Measurements from ENCODE around the gene PREB.
A peak's percentile ranks its signal among the peaks of the same experiment; 100 is the strongest.
"Not testable (repeated sequence)": the region's sequence is repeated elsewhere in the genome, so short reads cannot be mapped to it uniquely, and the experiment has no call there.

The PREB gene, protein sequence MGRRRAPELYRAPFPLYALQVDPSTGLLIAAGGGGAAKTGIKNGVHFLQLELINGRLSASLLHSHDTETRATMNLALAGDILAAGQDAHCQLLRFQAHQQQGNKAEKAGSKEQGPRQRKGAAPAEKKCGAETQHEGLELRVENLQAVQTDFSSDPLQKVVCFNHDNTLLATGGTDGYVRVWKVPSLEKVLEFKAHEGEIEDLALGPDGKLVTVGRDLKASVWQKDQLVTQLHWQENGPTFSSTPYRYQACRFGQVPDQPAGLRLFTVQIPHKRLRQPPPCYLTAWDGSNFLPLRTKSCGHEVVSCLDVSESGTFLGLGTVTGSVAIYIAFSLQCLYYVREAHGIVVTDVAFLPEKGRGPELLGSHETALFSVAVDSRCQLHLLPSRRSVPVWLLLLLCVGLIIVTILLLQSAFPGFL

DNA sequence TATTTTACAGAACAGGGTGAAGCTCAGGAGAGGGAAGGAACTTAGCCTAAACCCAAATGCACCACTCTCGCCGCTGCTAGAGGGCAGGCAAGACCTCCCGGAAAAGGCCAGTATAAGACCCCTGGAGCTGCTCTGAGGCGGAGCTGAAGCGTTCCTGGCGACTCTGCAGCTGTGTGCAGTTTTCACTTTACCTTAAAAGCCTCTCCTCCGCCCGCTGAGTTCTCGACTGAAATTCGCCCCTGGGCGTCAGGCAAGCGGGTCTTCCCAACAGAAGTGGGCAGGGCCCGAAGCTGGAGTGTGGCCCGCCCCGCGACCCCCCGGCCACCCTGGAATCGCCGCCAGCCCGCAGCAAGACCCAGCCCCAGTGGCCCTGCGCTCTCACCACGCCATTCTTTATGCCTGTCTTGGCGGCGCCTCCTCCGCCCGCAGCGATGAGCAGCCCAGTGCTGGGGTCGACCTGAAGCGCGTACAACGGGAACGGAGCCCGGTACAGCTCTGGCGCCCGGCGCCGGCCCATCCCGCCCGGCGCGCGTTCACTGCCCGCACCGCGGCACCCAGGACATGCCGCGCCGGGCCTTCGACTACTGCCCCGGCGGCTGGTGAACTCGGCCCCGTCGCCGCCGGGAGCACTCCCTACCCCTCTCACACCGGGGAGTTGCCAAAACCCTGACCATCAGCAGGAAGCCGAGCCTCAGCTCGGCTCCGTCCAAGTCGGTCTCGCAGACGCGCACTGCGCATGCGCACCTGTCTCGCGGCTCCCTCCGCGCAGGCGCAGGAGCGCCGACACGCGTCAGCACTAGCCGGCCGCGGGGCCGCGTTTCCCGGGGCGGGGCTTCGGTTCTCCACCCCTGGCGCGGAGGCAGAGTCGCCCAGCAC, at the start of gene PREB:
PREB (minus strand) TSS at position 732 of the 876 bp plus-strand sequence; CDS start at position 517, 215 bp downstream.
- peak; percentile 99 for DNase-seq

DNA sequence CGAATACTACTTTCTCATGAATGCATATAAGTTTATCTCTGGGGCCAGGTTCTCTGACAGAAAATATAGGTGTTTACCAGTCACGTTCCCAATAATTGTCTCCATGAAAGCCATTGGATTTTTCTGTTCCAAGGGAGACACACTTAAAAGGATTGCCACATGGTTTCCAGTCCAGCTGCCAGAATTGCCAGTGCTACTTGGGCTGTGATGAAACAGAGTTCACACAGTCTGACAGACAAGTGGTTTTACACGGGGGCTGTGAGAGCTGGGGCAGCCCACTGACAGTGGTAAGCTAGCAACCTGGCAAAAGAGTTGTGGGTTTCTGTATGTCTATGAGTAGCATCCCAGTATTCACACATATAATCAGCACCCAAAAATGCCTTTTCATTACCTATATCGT, 49.7 kb upstream of the PREB start:
- no peak for DNase-seq

GRCh38 chr2:27182346-27182745, 47.9 kb upstream of the PREB start:
- DNase-seq, result no peak

- DNase-seq, result no peak
Observed at GRCh38 chr2:27179344-27180000, 45.0 kb upstream of the PREB start.

DNA sequence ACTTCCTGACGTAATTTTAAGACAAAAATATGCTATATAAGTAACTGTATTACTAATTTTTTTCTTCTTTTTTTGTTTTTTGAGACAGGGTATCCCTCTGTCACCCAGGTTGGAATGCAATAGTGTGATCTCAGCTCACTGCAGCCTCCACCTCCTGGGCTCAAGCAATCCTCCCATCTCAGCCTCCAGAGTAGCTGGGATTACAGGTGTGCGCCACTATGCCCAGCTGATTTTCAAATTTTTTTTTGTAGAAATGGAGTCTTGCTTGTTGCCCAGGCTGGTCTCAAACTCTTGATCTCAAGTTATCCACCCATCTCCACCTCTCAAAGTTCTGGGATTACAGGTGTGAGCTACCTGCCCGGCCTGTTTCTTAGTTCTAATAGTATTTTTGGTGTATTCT, 44.0 kb upstream of the PREB start:
- DNase-seq, result no peak

DNA sequence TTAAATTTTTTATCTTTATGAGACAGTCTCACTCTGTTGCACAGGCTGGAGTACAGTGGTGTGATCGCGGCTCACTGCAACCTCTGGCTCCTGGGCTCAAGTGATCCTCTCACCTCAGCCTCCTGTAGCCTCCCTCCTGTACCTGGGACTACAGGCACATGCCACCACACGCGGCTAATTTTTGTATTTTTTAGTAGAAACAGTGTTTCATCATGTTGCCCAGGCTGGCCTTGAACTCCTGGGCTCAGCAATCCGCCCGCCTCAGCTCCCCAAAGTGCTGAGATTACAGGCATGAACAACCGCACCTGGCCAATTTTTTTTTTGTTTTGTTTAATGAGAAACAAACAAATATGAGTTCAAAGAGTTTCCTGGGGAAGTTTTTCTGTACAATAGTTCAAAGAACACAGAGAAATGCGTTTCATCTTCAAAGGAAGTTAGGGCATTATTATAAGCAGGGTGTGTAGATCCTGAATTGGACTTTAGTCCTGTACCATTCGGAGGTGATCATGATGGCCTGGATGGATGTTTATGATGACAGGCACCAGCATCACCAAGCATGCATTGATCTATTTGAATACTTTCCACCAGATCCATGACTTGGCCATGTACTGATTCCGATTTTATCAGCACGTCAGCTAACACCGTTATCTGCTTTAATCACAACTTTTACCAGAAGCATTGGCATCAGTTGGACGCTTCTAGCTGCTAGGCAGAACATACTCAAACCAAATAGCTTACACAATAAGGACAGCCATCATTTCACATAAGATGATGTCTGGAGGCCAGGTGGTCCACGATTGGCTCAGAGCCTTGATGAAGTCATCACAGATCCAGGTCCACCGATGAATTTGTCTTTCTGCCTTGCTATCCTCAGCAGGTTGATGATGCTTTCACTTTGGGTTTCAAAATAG, 43.3 kb upstream of the PREB start:
- DNase-seq, result no peak

GRCh38 chr2:27175781-27176180, 41.3 kb upstream of the PREB start:
- DNase-seq, result not testable (repeated sequence)

GRCh38 chr2:27175330-27175729, 40.9 kb upstream of the PREB start:
- no peak for DNase-seq

- no peak for DNase-seq
Observed at GRCh38 chr2:27174638-27175037, 40.2 kb upstream of the PREB start.

- no peak for DNase-seq
Observed at GRCh38 chr2:27171351-27171848, 37.0 kb upstream of the PREB start.

DNA sequence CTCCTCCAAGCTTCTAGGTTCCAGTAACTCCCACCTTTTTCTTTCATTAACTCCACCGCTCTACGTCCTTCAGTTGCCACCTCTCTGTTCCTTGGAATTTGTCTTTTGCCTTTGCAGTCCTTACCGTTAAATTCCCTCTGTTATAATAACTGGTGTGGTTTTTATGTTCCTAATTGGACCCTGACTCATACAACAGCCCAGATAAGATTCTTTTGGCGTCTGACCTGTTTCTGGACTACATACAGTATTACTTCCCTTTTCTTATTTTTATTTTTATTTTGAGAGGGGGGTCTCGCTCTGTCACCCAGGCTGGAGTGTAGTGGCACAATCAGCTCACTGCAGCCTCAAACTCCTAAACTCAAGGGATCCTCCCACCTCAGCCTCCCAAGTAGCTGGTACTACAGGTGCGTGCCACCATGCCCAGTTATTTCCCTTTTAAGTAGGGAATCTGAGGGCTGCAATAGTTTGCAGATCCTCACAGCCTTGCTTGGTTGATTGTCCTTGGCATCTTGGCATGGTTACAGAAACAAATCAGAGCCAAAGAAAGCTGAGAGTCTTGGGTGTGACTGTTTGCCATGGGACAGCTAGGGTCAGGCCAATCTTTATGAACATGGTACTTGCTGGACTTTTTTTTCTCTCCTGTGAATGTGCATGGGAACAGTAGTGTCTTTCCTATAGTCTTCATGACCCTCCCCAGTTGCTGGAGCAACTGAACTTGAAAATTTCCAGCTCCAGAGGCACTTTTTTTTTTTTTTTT, 36.3 kb upstream of the PREB start:
- DNase-seq, result no peak

DNA sequence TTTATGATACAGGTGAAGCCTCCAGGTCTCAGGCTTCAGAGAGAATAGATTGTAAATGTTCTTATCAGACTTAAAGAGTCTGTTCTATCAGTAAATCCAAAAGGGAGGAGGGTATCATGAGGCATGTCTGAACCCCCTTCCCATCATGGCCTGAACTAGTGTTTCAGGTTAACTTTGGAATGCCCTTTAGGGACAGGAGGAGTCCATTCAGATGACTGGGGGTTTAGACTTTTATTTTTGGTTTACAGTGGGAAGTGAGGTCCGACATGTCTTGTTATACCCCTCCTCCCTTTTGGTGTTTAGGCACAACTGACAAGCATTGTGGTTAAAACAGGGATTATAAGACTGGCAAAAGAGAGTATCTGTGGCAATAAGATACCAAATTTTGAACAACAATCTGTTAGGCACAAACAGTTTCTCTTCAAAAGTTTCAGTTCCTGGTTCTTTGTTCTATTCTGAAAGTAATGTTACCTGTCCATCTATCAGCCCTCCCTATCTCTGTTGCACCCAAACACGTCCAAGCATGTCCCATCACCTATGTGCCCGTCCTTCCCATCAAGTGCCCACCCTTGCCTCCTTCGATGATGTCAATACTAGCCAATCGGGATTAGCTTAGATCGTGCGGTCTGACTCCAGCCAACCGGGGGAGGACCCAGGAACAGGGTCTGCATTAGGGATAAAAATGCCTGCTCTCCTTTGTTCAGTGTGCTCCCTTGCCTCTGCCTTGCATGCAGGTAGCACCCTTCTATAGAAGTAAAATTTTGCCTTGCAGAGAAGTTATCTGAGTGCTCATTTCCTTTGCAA, 30.7 kb upstream of the PREB start:
- no peak for DNase-seq

- DNase-seq, result no peak
Observed at GRCh38 chr2:27162151-27163121, 28.0 kb upstream of the PREB start.

DNA sequence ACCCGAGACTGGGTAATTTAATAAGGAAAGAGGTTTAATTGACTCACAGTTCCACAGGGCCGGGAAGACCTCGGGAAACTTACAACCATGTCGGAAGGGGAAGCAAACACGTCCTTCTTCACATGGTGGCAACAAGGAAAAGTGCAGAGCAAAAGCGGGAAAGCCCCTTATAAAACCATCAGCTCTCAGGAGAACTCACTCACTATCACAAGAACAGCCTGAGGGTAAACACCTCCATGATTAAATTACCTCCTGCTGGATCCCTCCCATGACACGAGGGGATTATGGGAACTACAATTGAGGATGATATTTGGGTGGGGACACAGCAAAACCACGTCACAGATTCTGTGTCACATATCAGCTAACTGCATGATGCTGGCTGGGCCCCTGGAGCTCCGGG, 25.8 kb upstream of the PREB start:
- no peak for DNase-seq

- no peak for DNase-seq
Observed at GRCh38 chr2:27159271-27159670, 24.8 kb upstream of the PREB start.

DNA sequence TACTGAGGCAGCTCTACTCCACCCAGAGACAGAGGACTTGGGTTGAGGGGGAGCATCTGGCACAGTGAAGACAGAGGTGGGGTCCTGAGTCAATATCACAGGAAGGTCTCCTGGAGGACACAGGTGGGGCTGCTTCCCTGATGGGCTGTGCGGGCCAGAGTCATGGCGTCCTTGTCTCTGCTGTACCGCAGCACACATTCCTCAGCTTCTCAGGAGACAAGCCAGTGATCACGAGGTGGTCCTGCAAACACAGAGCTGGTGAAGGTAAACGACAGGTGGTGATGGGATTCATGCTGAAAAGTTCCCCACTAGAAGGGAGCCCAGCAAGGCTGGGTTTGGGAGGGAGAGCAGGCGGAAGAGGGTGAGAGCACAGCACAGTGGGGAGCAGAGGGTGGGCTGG, 24.0 kb upstream of the PREB start:
- DNase-seq, result no peak

DNA sequence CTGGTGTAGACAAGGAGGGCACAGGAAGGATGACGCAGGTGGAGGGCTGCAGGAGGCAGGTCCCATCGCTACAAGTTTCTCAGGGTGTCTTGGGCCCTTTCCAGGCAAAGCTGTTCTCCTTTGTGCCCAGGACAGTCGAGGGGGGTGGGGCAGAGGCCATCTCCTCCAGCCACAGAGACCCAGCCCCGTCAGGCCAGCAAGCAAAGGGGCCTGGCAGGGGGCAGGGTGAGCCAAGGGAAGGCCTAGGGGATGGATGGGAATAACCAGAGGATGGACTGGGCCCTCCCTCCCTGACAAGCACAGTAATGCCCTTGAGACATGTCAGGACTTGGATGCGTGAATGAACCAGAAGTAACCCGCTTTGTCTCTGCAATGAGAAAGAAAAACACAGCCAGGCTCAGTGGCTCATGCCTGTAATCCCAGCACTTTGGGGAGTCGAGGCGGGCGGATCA, 20.7 kb upstream of the PREB start:
- DNase-seq, result no peak

DNA sequence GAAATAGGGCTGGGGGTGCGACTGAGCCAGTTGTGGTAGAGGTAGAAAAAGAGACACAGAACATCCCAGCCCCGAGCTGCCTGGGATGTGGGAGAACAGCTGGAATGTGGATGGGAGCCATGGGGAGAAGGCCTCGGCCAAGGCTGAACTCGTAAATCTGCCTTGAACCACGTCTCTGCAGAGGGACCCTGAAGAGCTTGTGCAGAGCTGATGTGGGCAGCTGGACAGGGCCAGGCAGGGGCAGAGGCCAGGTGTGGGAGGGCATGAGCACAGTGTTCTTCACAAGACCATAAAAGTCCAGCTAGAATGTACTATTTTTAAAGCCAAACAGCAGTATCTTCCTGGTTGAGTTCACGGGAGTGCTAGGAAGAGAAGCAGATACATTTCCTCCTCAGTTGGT, 20.1 kb upstream of the PREB start:
- DNase-seq, result no peak

DNA sequence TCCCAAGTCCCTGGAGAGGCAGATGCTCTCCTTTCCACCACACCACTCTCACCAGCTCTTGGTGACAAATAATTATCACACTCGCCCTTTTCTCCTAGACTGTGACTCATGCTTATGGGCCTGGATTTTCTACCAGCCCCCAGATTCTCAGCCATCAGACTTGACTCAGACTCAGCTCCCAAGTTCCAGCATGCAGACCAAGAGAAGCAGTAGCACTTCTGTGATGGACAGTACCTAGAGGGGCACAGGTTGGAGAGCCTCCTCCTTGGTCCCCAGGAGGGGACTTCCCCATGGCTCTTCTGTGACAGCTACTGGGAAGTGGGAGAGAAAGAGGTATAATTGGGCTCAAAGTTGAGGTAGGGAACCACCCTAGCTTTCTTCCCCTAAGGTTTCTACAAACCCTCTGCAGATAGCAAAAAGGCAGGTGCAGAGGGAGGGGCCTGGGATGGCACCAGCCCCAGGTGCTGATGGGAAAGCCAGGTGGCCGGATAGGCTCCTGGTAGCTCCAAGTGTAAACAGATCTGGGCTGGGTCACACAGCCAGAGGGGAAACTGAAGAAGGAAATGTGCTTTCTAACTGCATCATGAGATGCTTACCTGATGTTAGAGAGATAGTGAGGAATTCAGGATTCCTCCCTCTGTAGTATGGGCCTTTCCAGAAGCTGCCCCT, 18.5 kb upstream of the PREB start:
- DNase-seq, result no peak

All from stimulated activated CD4-positive, alpha-beta T cell treated with anti-CD3 and anti-CD28 coated beads, Interleukin-2, amount 100 ng/mL, for 48 hours (primary cell).